K562 (cell line): Measurements from ENCODE around the gene NAP1L4.

Experiments
- BDP1 ChIP-seq: IDR thresholded peaks from 3 replicates; pipeline ENCODE4 v1.6.1; 2011; ENCODE audit not compliant: insufficient read length, insufficient read depth
- CBX1 ChIP-seq: sonication (generic); IDR thresholded peaks from 2 replicates; pipeline ENCODE4 v1.6.1; 2016; ENCODE audit warnings: antibody characterized with exemption, low read depth, mild to moderate bottlenecking
- CTCF ChIP-seq, 3 experiments: IDR thresholded peaks in 2 of 3; conservative IDR thresholded peaks in 1 of 3; 2 replicates each; pipeline ENCODE4 v1.5.1; 2011 to 2012; ENCODE audit warnings: low read length in 3 of 3, mild to moderate bottlenecking in 3 of 3, control low read depth in 2 of 3, improper control_type of control experiment in 1 of 3, inconsistent platforms in 1 of 3, low read depth in 1 of 3, mixed read lengths in 1 of 3, moderate library complexity in 1 of 3; ENCODE audit not compliant: insufficient read depth in 2 of 3
- FOXK1 ChIP-seq: sonication (generic); formaldehyde crosslinking; IDR thresholded peaks from 2 replicates; pipeline ENCODE4 v1.8.0; 2022; ENCODE audit warnings: missing genetic modification reagents, mild to moderate bottlenecking, borderline replicate concordance
- KLF13 ChIP-seq: fragments of 450-650 bp; IDR thresholded peaks from 2 replicates; pipeline ENCODE4 v1.6.1; 2016; ENCODE audit warnings: missing genetic modification characterization, low read depth, mild to moderate bottlenecking, missing compliant biosample characterization, moderate library complexity, borderline replicate concordance
- MYBL2 ChIP-seq, 2 experiments: fragments of 450-650 bp in 1 of 2; sonication (generic) in 1 of 2; formaldehyde crosslinking in 1 of 2; IDR thresholded peaks; 2 replicates each; pipeline versions ENCODE4 v1.6.1 to v1.8.1; 2017 to 2022; ENCODE audit warnings: borderline replicate concordance in 1 of 2, inconsistent platforms in 1 of 2, low read depth in 1 of 2, mild to moderate bottlenecking in 1 of 2, missing genetic modification reagents in 1 of 2, moderate library complexity in 1 of 2
- NR1H2 ChIP-seq: sonication (generic); formaldehyde crosslinking; IDR thresholded peaks from 2 replicates; pipeline ENCODE4 v1.4.0; 2020; ENCODE audit warnings: mild to moderate bottlenecking, missing genetic modification reagents
- POLR2A ChIP-seq: fragments of 450-650 bp; conservative IDR thresholded peaks from 2 replicates; pipeline ENCODE4 v1.6.1; 2016
- TBL1XR1 ChIP-seq, 2 experiments: IDR thresholded peaks; 2 replicates each; pipeline ENCODE4 v1.6.1; 2012; ENCODE audit warnings: improper control_type of control experiment in 2 of 2, low read length in 2 of 2, mild to moderate bottlenecking in 1 of 2
- TBP ChIP-seq: optimal IDR thresholded peaks from 2 replicates; pipeline ENCODE3; 2011; ENCODE audit warnings: low read depth, low read length, improper control_type of control experiment
- ZNF280B ChIP-seq: fragments of 250-450 bp; sonication (Bioruptor Pico); IDR thresholded peaks from 2 replicates; pipeline ENCODE4 v1.5.1; 2021; ENCODE audit warnings: mild to moderate bottlenecking
- ZNF282 ChIP-seq: sonication (generic); formaldehyde crosslinking; IDR thresholded peaks from 2 replicates; pipeline ENCODE4 v1.8.1; 2023; ENCODE audit warnings: missing genetic modification reagents
- ZNF830 ChIP-seq: fragments of 250-450 bp; sonication (Bioruptor Pico); IDR thresholded peaks from 2 replicates; pipeline ENCODE4 v1.5.0; 2021; ENCODE audit warnings: mild to moderate bottlenecking

GRCh38 chr11:2995031-2995561 is 3.0 kb upstream of the NAP1L4 start:
- TF ChIP-seq CBX1 (no peak), CTCF (IDR thresholded peaks at IDR 0.05 in 2 of 3, conservative IDR thresholded peaks at IDR 0.05 in 1 of 3; ENCODE audit: insufficient read depth in 2 of 3, low read depth in 1 of 3, low read length in 3 of 3) (no peak), MYBL2 (IDR thresholded peaks at IDR 0.05; ENCODE audit: low read depth) (no peak), MYBL2 (CRISPR knock-in tag; IDR thresholded peaks at IDR 0.05; ENCODE audit: borderline replicate concordance) (no peak), TBL1XR1 (IDR thresholded peaks at IDR 0.05; ENCODE audit: low read length in 2 of 2) (no peak), NR1H2 (CRISPR knock-in tag) (no peak), FOXK1 (CRISPR knock-in tag) (no peak), KLF13 (tag) (no peak), BDP1 (no peak), TBP (no peak), ZNF280B (no peak), ZNF830 (no peak), ZNF282 (CRISPR knock-in tag) (no peak), POLR2A (no peak)
